HG02798 (cell line): ENCODE results near the gene VWCE.
"Not testable (repeated sequence)": the region's sequence is repeated elsewhere in the genome, so short reads cannot be mapped to it uniquely, and the experiment has no call there.

Experiments used
- ATAC-seq: cut with Tn5 transposase; IDR thresholded peaks from one replicate; pipeline ENCODE4 v1.9.1; 2021; ENCODE audit warnings: mild to moderate bottlenecking; ENCODE audit not compliant: unreplicated experiment, poor library complexity

VWCE gene

DNA sequence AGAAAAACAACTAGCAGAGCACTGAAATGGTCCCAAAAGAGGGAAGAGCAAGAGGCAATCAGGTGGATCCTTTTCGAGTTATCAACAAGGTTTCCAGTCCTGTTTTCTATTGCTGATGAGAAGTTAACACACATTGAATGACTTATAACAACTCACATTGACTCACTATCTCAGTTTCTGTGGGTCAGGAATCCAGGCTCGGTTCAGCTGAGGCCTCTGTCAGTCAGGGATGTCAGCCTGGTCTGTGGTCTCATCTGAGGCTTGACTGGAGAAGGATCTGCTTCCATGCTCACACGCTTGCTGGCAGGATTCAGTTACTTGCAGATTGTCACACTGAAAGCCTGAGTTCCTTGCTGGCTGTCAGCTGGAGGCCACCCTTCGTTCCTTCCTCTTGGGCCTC, 76.8 kb downstream of the VWCE start:
- not testable (repeated sequence) for ATAC-seq

DNA sequence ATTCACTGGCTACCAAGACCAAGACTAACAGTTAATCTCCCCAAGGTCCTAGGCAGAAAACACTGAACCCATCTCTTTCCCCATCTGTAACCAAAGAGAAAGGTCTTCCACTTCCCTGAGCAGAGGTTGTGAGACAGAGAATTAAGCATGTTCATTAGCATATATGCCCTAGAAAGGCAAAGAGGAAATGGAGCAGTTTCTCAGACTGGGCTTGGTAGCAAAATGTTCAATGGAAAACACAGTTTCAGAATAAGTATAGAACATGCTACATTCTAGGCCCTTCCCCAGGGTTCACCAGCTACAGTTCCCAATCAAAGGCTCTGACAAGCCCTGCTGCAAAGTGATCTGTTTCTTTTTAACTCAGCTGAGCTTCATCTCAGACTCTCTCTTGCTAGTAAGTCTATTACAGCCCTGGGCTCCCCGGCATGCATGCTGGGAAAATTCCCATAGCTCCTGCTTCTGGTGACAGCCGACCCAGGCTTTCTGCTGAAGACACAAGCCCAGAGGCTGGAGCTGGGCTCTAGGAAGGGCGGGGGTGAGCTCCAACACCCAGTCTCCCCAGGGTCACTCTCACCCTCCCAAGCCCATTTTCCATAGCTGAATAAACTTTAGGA, 81.3 kb downstream of the VWCE start:
- not testable (repeated sequence) for ATAC-seq

DNA sequence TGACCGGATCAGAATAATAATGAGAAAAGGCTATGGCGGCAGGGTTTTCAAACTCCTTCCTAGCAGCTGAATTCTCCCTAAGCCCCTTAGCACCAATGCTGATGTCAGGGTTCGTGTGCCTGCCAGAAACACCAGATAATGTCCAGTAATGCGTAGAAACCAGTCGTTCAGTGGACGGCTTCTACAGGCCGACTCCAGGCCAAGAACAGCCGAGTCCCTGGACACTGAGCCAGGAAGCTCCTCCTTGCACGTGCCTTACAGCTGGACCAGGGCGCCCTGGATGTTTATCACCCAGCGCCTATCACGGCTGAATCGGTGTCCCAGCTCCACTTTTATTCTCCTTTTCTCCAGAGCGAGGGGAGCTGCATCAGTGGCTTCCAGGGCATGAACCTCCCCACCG, 82.9 kb downstream of the VWCE start:
- not testable (repeated sequence) for ATAC-seq

DNA sequence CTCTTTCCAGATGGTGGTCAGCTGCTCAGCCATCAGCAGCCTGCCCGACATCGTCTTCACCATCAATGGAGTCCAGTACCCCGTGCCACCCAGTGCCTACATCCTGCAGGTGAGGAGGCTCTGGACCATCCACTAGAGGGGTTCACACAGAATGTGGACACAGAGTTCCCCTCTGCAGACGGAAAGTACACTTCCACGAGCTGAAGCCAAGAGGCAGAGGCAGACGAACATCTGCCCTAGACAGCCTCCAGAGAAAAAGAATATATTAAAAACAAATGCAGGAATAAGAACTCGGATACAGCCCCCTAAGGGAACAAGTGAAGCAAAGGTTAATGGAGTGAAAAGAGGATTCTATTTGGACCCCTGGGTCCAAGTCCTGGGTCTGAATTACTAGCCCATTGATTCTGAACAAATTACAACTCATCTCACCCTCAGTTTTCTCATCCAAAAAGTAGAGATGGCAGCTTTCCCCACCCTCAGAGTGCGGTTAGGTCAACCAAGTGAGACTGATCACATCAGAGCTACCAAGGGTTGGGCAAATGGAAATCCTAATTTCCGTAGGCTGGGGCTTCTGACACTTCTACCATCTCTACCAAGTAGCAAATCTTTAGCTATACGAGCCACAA, 83.7 kb downstream of the VWCE start:
- not testable (repeated sequence) for ATAC-seq

DNA sequence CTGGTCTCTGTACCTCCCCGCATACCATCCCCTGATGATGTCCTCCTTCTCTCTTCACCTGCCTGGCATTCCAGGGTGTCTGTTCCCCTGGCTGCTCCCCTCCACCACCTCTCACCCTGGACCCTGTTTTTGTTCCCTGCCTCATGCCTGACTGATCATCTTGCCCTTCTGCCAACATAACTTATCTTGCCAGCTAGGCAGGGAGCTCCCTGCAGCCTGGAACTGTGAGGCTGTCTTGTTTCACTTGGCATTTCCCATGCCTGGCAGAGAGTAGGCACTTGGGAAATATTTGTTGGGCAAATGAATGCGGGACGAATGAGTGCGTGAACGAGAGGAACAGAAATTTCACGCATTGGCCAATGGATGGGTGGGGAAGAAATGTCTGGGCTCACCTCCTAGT, 84.5 kb downstream of the VWCE start:
- ATAC-seq: not testable (repeated sequence)
